T-helper 22 cell (primary cell): ENCODE results near the gene TCEAL1.
"Not testable (repeated sequence)": the region's sequence is repeated elsewhere in the genome, so short reads cannot be mapped to it uniquely, and the experiment has no call there.

Source experiments
- DNase-seq: peaks from one replicate; pipeline ENCODE4 v3.0.0-alpha.2; 2020; ENCODE audit warnings: low read depth

TCEAL1 gene

DNA sequence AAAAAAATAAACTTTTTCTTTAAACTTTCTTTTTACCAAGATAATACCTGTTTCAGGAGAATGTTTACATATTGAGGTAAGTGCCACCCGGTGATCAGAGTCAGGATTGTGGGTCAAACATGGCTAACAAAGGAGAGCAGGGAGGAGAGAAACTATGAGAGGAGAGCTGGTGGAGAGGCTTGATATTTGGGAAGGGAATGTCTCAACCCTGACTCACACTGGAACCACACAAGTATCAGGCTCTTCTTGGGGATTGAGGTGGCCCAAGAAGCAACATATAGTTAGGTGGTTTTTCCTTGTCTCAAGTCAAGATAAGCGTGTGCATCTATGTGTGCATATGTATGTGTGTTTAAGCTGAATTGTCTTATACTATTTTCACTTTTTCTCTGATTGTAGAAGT, 6.7 kb downstream of the TCEAL1 start:
- no peak for DNase-seq

DNA sequence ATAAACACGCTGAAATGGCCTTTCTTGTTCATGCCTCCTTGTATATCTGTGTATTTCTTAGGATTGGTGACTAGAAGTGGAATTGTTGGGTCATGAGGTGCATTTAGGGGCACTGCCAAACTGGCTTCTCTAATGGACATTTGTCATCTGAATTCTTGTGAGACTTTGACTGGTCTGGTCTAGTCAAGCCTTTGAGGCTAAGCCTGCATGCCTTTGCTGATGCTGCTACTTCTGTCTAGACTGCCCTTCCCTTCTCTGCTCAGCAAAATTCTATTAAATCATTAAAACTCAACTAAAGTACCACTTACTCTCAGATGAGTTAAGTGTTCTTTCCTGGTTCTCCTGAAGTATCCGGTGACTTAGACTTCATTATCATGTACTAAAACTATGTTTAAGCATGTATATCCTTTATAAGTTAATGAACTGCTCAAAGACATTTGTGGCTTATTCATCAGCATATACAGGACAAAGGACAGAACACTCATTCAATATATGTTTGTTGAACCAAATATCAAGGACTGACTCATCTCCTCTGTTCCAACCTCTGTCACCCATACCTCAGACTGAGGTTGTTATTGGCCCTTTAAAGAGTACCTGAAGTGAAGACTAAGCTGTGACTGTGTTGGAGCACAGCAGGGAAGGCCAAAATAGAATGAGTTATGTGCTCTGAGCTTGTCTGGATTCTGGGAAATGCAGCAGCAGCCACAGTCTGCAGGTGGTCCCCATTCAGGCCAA, 9.0 kb downstream of the TCEAL1 start:
- DNase-seq: no peak

DNA sequence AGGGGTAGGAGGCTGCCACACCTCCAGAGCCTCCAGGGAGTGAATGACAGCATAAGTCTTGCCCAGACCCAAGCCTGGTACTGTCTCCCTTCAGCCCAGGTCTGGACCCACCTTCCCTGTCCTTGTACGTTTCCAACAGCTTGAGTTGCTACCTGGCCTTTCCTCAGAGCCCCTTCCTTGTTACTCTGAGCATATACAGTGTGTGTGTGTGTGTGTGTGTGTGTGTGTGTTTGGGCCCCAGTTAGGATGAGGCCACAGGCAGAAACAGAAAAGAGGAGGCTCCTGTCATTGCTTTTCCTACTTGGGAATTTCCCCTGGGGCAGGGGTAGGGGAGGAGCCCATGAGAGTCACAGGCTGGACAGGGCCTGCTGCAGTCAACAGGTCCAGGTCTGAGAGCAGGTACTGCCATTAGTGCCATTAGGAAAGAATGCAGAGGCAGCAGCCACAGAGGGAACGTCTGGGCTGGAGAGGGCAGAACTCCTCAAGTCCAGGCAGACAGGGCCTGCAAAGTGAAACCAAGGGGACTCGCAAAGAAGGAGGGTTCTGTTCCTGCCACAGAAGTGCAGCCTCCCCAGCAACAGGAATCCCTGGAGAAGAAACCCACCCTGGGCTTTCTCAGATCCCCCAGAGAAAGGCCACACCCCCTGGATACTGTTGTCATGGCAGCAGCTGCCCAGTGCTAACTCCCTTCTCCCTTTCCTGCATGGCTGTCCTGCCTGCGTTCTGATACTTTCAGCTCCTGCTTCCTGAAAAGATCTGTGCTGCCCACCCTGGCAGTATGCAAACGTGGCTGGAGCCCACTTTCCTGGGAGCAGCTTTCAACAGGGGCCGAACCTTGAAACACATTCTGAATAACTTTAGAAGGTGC, 9.9 kb downstream of the TCEAL1 start:
- not testable (repeated sequence) for DNase-seq

DNA sequence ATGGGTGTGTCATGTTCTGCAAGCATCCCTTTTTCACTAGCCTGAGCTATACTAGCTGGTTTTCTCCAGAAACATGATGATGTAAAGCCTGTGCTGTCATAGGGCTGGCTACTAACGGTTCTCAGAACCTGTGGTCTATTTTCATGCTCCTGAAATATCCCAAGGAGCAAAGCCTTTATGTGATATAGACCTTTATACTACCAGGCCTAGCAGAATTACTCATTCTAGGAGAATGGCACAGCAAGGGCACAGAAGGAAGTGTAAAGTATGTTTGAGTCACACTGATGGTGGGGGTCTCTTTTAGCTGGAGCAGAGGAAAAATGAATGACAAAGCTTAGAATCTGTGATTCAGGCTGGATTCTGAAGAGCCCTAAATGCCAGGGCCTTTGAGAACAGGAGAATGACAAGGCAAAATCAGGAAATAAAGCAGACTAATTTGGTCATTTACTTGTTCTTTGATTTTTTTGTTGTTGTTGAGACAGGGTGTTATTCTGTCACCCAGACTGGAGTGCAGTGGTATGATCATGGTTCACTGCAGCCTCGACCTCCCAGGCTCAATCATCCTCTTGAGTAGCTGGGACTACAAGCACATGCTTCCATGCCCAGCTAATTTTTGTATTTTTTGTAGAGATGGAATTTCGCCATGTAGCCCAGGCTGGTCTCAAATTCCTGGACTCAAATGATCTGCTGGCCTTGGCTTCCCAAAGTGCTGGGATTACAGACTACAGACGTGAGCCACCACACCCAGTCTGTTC, 11.8 kb downstream of the TCEAL1 start:
- no peak for DNase-seq

DNA sequence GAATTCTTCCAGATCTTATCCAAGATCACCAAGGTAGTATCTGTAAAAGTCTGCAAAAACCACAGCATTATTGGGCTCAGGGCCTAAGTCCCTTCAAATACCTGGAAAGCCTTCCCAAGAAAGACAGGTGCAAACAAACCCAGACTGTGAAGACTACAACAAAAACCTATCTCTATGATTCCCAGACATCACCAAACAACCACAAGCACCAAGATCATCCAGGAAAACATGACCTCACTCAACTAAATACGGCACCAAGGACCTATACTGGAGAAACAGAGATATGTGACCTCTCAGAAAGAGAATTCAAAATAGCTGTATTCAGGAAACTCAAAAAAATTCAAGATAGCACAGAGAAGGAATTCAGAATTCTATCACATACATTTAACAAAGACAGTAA, 15.3 kb downstream of the TCEAL1 start:
- no peak for DNase-seq

DNA sequence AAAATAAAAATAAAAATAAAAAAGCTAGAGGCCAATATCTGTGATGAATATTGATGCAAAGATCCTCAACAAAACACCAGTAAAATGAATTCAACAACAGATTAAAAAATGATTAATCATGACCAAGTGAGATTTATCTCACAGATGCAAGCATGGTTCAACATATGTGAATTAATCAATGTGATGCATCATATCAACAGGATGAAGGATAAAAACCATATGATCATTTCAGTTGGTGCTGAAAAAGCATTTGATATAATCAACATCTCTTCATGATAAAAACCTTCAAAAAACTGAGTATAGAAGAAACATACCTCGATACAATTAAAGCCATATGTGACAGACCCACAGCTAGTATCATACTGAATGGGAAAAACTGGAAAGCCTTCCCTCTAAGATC, 18.9 kb downstream of the TCEAL1 start:
- no peak for DNase-seq

DNA sequence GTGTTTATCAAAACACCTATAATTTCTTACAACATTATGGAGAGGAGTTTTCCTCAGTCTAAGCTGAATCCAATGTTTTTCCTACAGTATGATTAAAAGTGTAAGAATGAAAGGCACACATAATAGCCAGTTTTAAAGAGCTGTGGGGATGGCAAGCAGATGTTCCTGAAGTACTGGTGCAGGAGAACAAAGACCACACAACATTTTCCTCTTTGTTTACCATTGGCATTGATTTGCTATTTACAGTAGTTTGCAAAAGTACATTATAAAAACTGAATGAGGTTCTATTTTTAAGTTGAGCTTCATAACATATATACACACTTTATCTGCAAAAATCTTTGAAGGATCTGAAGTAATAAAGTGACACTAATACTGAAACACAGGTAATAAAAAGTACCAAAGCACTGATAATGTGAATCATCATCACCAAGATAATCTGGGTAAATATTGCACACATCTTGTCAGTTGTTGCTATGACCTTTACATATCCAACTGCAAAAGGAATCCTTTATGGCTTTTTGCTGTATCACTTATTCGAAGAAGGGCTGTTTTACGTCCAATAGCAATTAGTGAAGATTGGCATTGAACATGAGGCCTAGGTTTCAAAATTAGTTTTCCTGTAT, 22.5 kb downstream of the TCEAL1 start:
- DNase-seq: no peak

DNA sequence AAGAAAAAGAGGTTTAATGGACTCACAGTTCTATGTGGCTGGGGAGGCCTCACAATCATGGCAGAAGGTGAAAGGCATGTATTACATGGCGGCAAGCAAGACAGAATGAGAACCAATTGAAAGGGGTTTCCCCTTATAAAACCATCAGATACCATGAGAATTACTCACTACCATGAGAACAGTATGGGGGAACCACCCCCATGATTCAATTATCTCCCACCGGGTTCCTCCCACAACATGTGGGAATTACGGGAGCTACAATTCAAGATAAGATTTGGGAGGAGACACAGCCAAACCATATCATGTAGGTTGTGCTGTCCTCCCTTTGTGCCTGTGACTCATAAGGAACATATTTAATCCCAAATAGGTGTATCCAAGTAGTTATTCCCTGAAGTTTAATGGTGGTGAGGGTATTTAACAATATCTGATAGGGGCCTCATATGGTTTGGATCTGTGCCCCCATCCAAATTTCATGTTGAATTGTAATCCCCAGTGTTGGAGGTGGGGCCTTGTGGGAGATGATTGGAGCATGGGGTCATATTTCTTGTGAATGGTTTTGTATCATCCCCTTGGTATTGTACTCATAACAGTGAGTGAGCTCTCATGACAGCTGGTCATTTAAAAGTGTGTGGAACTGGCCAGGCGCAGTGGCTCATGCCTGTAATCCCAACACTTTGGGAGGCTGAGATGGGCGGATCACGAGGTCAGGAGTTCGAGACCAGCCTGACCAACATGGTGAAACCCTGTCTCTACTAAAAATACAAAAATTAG, 26.6 kb downstream of the TCEAL1 start:
- not testable (repeated sequence) for DNase-seq

DNA sequence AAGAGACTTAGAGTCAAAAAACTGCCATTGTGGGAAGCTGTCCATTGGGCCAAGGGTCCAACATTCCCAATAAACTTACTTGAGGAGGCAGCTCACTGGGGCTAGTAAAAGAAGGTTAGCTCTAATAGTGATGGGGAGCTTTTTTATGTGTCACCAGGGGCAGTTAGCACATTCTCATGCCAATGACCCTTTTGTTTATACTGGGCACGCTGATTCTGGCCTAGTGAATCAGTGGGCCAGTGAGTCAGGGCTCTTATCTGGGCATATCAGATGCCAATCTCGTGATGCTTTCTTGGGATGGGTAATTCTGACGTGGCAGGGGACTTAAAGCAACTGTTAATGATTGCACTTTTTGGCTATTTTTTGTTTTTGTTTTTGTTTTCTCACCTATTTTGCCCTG, 27.8 kb downstream of the TCEAL1 start:
- DNase-seq: no peak

DNA sequence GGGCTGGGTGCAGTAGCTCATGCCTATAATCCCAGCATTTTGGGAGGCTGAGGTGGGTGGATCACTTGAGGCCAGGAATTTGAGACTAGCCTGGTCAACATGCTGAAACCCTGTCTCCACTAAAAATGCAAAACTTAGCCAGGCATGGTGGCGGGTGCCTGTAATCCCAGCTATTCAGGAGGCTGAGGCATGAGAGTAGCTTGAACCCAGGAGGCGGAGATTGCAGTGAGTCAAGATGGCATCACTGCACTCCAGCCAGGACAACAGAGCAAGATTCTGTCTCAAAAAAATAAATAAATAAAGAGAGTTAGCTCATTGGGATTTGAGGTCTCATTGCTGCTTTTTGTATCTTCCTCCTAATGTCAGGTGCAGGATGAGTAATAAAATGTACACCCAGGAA, 28.3 kb downstream of the TCEAL1 start:
- not testable (repeated sequence) for DNase-seq

DNA sequence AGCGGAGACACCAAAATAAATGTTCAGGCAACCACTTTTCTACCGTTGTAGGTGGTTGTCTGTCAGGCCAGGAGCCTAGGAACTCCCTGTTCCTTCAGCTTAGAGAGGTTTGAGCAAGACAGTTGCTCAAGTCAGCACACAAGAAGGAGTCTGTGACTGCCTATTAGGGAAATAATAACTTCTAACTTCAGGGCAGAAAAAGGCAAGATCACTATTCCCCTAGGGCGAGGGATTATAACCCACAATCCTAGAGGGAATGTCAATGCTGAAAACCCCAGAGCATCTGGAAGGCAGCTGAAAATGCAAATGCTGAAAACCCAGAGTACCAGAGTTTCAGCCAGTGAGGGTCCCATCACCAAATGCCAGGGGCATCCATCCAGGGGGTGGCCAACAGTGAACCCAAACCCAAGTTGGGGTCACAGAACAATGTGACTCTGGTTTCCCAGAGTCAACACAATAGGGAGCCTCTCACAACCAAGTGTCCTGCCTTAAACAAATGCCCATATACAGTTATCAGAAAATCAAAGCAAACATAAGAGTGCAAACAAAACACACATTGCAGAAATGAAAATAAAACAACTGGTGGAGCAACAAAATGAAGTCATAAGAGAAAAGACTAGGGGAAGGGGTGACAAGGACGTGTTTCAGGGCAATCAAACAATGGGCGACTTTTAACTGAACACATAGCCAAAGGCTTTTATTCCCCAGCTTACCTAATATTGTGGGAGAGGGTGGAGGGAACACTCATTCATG, 30.1 kb downstream of the TCEAL1 start:
- no peak for DNase-seq

DNA sequence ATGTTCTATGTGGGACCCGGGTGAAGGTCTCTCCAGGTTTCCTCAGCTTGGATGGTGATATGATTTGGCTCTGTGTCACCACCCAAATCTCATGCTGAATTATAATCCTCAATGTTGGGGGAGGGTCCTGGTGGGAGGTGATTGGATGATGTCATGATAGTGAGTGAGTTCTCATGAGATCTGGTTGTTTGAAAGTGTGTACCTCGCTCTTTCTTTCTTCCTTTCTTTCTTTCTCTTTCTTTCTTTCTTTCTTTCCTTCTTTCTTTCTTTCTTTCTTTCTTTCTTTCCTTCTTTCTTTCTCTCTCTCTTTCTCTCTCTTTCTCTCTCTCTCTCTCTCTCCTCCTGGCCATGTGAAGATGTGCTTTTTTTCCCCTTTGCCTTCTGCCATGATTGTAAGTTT, 30.7 kb downstream of the TCEAL1 start:
- not testable (repeated sequence) for DNase-seq

DNA sequence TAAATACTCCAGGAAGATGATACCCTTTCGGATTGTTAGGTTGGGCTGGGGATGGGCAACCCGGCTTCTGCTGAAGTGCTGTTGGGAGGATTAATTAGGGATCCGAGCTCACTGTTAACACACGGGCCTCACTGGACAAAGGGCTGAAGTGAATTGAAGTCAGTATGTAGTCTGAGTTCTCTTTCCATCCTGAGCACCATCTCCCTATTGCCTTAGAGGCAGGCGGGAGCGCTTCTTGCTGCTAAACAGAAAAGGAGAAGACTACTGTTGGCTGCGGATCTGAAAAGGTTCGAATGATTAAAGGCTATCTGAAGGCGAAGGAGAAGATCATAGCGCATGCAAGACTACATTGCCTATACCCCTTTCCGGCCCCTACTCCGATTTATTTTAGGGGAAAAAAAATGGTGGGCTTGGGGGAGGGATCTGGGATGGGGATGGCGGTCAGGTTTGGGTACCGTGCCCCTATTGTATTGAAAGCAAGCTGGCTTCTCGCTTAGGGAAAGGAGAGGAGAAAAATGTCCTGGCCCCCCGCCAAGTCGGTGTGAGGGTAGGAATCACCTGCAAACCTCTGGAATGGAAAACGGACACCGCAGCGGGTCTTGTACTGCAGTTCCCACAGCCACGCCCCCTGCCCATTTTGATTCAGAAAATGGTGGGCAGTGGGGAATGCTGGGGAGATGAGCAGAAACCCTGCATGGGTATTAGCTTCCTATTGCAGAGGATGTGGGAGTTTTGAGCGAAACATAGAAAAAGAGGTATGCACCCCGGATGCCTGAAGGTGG, 35.4 kb downstream of the TCEAL1 start:
- DNase-seq: no peak

DNA sequence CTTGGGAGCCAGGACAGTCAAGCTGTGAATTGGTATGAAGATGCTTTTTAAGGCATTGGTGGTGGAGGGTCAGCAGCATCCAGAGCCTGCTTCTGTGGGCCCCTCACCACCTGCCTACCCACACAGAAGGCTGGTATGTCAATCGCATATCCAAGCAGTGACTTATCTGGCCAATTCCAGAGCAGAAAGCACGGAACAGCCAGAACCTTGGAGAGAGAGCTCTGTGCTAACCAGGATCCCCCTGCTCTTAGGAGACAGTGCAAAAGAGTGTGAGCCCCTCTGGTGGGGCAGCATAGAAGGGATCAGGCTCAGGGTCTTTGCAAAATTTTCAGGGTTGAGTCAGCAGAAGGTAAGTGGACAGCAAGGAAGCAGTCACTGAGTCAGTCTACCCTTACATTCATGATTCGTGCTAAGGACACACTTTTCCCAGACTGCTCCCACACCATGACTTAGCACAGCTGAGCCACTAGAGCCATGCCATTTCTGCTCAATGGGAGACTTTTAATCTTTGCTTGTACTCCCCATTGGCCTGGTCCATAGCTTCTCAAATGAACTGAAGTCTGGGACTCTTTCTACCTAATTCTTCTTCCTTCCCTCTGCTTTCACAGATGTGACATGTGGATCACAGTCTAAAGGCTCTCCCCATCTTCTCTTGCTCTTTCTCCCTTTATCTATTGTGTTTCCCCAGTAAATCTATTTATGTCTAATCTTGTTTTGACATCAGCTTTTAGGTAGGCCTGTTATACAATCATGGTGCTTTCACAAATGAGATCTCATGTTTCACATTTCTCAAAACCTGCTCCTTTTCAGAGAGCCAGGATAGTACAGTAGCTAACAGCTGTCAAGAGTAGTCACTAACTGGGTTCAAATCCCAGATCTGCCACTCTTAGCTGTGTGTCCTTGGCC, 37.7 kb downstream of the TCEAL1 start:
- no peak for DNase-seq

DNA sequence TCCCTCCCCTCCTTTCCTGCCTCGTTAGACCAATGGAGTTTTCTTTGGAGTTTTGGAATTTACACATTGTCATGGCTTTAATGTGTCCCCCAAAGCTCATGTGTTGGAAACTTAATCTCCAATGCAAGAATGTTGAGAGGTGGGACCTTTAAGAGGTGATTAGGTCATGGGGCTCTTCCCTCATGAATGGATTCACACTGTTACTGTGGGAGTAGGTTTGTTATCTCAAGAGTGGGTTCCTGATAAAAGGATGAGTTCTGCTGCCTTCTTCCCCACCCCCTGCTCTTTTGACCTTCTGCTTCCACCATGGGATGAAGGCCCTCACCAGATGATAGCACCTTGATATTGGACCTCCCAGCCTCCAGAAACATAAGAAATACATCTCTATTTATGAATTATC, 41.0 kb downstream of the TCEAL1 start:
- no peak for DNase-seq

DNA sequence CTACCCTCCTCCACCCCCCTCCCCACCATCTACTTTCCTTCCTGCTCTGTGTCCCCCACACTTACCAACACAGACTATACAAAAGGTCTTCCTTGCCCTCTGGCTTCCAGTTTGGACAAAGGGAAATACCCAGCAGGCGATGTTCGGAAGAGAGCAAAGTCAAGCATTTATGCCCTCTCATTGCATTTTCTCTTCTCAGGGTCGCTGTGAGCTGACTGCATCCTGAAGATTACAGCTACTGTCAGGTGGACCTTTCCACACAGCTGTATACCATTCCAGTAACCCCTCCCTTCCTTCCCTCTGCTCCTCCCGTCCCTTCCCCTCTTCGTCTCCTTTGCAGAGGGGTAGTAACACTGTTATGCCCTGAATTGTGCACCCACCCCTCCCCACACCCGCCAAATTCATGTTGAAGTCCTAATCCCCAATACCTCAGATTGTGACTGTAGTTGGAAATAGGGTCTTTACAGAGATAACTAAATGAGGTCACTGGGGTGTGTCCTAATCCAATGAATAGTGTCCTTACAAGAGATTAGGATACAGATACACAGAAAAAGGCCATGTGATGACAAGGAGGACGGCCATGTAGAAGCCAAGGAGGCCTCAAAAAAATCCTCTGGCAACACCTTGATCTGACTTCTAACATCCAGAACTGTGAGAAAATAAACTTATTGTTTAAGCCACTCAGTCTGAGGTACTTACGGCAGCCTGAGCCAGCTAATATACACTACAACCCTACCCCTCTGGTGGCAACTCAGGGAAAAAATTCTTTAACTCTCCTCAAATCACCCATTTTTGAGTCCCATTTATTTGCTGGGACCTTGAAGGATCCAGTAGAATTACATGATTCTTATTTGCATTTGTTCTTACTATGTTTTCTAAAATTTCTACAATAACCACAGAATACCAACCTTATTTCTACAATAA, 46.0 kb downstream of the TCEAL1 start:
- DNase-seq: no peak

DNA sequence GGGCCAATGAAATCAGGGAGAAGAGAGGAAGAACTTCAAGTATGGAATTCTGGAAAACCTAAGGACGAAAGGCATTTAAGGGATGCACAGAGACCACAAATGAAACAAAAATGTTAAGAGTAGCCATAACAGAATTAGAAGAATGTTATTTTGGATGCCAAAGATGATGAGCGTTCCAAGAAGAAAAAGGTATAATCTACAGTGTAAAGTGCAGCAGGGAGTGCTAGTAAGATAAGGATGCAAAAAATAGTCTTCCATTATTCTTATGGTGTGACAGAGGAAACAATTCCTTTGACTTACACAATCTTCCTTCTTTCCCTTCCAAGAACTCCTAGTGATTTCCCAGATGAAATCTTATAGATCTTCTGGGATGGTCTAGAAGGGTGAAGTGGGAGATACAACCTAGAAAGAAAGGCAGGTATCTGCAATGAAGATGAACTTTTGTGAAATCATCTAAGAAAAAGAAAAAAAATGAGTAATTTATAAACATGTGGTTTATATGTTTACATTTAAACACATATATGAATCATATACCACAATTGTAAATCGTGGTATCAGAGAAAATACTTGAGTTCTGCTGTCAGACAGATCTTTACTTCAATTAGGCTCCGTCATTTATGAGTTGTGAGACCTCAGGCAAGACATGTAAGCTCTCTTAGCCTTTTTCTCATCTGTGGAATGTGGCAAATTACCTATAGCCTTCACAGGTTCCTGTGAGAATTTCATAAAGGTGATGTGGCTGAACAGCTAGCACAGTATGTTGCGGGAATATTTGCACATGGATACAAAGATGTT, 49.6 kb downstream of the TCEAL1 start:
- no peak for DNase-seq
